CD4-positive, alpha-beta T cell treated with Interleukin-21 for 1 hour (primary cell): ENCODE results near the gene TLK2.
"Not testable (repeated sequence)": the region's sequence is repeated elsewhere in the genome, so short reads cannot be mapped to it uniquely, and the experiment has no call there.

Experiments used
- DNase-seq: peaks from one replicate; pipeline ENCODE4 v3.0.0-alpha.2; 2020

TLK2 gene

DNA sequence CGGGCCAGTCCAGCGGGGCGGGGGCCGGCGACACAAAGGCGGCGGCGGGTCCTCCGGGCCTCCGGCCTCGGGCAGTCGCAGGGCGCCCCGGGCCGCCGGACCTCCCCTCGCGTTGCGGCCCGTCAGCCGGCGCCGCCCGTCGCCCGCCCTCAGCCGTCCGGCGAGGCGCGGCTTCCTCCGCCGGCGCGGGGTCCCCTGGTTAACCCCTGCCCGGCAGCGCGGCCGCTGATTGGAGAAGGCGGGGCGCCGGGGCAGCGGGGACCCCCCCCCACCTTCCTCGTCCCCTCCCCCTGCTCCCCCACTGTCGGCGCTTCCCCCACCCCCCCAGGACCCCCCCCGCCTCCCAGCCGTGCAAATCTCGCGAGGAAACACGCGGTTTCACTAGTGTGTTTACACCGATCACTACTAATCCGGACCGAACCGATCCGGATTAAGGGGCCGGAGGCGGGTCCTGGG is at the start of gene TLK2:
TSS of gene TLK2 (plus strand) at position 402 of the 456 bp plus-strand sequence. CDS start 2,301 bp downstream, outside the sequence.
- DNase-seq: peak; percentile 85

GRCh38 chr17:62435251-62435650 is 43.4 kb upstream of the TLK2 start:
- not testable (repeated sequence) for DNase-seq

DNA sequence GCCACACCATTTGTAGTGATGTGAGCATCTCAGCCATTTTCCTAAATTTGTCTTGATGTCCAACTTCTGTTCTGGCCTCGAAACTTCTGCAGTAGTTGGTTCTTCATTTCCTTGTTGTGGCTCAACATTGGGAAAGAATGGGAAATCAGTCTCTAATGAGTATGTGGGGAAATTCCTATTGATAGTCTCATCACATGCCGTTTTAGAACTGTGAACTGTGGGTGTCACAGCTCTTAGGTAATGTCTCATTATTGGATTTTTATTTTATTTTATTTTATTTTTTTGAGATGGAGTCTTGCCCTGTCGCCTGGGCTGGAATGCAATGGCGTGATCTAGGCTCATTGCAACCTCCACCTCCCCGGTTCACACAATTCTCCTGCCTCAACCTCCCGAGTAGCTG is 37.4 kb upstream of the TLK2 start:
- DNase-seq: not testable (repeated sequence)

- no peak for DNase-seq
These were observed 34.6 kb upstream of the TLK2 start for GRCh38 chr17:62444063-62444462.

DNA sequence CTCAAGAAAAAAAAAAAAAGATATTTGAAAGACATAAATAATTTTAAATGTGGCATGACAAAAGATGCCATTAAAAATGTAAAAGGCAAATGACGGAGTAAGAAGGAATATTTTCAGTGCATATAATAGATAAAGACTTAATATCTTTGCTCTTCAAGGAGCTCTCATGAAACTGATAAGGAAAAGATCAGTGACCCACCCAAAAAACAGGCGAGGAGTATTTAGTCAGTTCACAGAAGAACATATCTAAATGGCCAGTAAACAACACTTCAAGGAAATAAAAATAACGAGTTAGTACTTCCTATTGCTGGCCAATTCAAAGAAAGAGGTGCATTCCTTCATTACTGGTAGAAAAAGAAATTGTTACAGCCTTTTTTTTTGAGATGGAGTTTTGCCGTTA is 32.8 kb upstream of the TLK2 start:
- not testable (repeated sequence) for DNase-seq

- DNase-seq: not testable (repeated sequence)
These were observed 26.4 kb upstream of the TLK2 start for GRCh38 chr17:62452195-62452594.

DNA sequence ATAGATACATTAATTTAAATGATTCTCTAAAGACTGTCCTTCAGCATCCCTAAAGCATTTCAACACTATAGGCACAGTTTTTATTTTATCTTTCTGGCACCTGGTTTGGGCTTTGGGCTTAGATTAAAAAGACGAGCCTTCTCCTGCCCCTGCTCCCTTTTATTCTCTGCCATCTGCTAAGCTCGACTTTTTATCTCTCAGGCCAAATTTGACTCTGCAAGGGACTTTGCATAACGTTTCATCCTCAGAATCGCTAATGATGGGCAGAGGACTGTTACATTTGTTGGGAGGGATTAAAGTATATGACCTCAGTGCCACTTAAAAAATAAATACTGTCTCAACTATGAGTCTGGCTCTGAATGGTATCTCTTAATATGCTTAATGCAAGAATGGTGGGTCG is 25.6 kb upstream of the TLK2 start:
- not testable (repeated sequence) for DNase-seq

- DNase-seq: peak; percentile 16
These were observed 25.0 kb upstream of the TLK2 start for GRCh38 chr17:62453656-62454055.

- DNase-seq: not testable (repeated sequence)
These were observed 24.5 kb upstream of the TLK2 start for GRCh38 chr17:62454111-62454510.

- DNase-seq: no peak
These were observed 22.6 kb upstream of the TLK2 start for GRCh38 chr17:62456016-62456415.

DNA sequence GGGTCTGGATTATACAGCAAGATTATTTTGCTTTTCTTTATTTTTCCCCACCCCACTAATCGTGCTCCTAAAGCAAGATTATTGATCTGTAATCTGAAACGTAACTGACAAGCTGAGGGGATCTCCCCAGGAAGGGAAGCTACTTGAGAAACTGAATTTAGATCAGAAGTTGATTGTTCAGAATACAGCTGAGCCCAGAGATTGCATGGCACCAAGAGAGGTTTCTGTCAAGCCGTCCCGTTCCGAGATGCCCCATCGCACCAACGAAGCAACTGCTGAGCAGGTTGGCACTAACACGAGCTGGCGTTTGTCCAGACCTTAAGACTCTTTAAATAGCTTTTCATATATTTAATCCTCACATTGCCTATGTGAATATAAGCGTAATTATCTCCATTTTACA is 20.1 kb upstream of the TLK2 start:
- DNase-seq: not testable (repeated sequence)

- not testable (repeated sequence) for DNase-seq
These were observed 14.2 kb upstream of the TLK2 start for GRCh38 chr17:62464422-62464821.

DNA sequence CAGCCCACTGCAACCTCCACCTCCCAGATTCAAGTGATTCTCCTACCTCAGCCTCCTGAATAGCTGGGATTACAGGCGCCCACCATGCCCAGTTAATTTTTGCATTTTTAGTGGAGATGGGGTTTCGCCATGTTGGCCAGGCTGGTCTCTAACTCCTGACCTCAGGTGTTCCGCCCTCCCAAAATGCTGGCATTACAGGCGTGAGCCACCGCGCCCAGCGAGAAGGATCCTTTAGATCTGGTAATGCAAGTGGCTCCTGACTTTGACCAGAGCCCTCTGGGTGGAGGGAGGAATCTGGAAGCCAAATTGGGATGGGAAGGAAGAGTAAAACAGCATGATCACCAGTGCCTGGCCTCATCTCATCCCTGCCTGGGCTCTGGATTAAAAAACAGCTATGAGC is 13.4 kb upstream of the TLK2 start:
- DNase-seq: not testable (repeated sequence)

DNA sequence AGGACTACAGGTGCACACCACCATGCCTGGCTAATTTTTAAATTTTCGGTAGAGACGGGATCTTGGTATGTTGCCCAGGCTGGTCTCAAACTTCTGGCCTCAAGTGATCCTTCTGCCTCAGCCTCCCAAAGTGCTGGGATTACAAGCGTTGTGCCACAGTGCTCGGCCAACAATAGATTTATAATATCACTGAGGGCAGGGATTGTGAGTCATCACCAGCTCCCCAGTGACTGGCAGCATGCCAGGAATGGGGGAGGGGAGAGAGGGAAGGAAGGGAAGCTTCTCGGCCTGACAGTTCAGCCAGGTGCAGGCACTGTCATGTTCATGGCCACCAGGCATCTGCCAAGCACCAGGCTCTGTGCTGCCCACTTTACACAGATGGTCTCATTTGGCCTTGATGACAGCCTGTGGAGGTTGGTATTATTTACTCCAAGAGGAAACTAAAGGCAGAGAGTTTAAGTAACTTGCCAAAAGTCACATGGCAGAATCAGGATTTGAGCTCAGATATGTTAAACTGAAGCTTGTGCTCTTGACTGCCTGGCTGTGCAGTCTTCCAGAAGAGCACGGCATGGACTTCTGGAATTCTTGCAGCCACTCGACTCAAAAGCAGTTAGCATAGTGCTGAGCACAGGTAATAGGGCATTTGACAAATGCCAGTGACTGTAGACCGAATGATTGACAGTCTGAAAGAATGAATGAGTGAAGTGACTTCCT is 7.8 kb upstream of the TLK2 start:
- DNase-seq: peak; percentile 65

DNA sequence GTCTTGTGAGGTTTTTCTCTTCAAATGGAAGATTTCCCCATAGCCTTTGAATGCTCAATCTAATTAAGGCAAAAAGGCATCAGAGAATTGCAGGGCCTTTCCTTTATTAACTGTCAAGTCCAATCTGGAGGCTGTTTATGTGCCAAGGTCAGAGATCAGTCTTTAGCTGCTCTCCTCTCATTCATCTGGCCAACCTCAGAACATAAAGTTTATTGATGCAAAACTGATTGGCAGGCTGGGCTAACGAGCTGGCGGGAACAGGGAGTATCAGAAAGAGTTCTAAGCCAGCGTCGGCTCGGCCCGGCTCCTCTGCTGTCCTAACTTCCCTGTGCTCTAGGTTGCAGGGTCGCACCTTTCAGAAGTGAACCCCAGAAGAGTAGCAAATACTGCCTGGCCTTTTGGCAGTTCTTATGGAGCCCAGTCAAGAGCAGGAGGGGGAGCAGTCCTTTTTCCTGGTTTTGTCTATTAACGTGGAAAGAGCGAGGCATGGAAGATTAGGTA is 7.2 kb upstream of the TLK2 start:
- DNase-seq: not testable (repeated sequence)

GRCh38 chr17:62473030-62473982 is 5.3 kb upstream of the TLK2 start:
- DNase-seq: not testable (repeated sequence)

DNA sequence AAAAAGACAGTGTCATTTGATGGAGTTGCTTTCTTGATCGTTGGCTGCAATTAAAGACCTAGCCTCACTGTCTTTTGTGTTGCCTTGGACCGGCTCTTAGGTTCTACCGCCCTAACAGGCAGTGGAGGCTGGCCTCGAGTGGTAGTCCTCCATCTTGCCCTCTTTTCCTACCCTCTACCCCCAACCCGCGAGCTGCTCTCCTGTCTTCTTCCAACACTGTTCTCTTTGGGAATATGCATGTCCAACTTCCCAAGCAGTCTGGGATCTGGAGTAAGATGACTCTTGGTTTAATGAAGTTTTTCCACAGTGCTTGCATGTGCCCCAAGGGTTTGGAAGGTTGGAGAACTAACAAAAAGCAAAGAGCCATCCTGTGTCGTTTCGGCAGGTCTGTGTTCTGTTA is 1.5 kb upstream of the TLK2 start:
- DNase-seq: not testable (repeated sequence)

DNA sequence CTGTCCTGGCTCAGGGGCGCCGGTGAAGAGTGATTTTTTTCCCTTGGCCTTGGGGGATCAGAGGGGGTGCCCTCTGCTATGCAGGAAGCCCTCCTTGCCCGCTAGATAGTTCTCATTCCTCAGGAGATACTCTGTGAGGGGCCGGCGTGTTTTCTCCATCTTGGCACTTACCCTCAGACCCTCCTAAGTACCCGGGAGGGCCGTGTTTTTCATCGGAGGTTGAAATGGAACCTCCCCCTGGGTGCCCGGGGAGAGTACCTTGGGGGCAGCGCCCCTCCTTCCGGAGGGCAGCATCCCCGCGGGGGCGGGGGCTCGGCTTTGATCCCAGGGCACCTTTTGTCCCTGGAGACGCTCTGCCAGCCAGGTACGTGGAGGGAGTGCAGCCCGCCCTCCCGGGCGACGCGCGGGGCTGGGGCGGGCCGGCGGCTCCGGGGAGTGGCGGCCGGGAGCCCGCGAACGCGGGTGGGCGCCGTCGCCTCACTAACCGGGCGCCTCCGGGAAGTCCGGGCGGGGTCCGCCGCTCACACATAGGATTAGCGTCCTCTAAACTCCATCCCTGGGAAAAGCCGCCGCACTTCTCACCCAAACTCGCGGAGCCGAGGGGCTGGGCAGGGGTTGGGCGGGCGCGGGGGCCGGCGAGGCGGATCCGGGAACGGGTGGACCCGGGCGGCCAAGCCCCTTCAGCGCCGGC is 762 bp upstream of the TLK2 start:
- peak; percentile 52 for DNase-seq

- DNase-seq: peak; percentile 59
These were observed 434 bp downstream of the TLK2 start for GRCh38 chr17:62478880-62479638.

GRCh38 chr17:62479639-62480258 is 1.1 kb downstream of the TLK2 start:
- peak; percentile 13 for DNase-seq

DNA sequence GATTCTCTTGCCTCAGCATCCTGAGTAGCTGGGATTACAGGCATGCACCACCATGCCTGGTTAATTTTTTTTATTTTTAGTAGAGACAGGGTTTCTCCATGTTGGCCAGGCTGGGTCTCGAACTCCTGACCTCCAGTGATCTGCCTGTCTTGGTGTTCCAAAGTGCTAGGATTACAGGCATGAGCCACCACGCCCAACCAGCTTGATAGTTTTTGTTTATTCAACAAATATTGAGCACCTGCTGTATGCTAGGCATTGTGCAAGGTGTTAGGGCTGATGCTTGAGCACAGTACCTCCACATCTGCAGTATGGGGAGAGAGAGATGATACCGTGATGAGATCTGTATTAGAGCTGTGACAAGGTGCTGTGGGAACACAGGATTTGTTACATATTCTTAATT is 3.9 kb downstream of the TLK2 start:
- DNase-seq: not testable (repeated sequence)

GRCh38 chr17:62490990-62491389 is 12.4 kb downstream of the TLK2 start:
- not testable (repeated sequence) for DNase-seq
